SK-MEL-5 (cell line): ENCODE results near the gene ZFR2. TPM values are rescaled to one million over a fixed set of nuclear protein-coding genes. Genes with fewer than 3 reads are reported as not detected.
"Not testable (repeated sequence)": the region's sequence is repeated elsewhere in the genome, so short reads cannot be mapped to it uniquely, and the experiment has no call there.

Source experiments
- DNase-seq: peaks from one replicate; pipeline ENCODE4 v3.0.0-alpha.2; 2016; ENCODE audit warnings: low read depth, low spot score
- in situ Hi-C: cut with HindIII; loops from 2 replicates; pipeline ENCODE4 v1.10.0; 2016; ENCODE audit warnings: low sequenced_read_pairs, high pct_unique_total_duplicates, low pct_unique_long_range_greater_than_20kb
- small RNA-seq, 2 experiments: library from RNA; depleted of rRNA; stranded (forward); fragments of <200 nt; gene quantifications; one replicate each; pipeline ENCODE3, GENCODE V24; 2014
- total RNA-seq: library from RNA; depleted of rRNA; stranded (reverse); fragments of >200 nt; shearing (Covaris generic); gene quantifications from 2 replicates; pipeline ENCODE4 v1.2.3, GENCODE V29; 2014; rRNA removed

The ZFR2 gene
- total RNA-seq, 1 experiment from 2014 or later = 0.18 TPM

- in situ Hi-C loops = no loop called here
- DNase-seq = no peak
Observed at GRCh38 chr19:3759482-3760254, 109.2 kb downstream of the ZFR2 start.

- in situ Hi-C loops = not testable (repeated sequence)
Observed at GRCh38 chr19:3758297-3758696, 110.5 kb downstream of the ZFR2 start.

GRCh38 chr19:3757705-3758104, 111.1 kb downstream of the ZFR2 start:
- in situ Hi-C loops = not testable (repeated sequence)

More at GRCh38 chr19:3758297-3758696, 110.5 kb downstream of the ZFR2 start:
- not testable (repeated sequence) for DNase-seq

More at GRCh38 chr19:3757705-3758104, 111.1 kb downstream of the ZFR2 start:
- not testable (repeated sequence) for DNase-seq

Small RNAs within 50 kb of the gene (small RNA-seq; reads per million reads assigned to genes)
- 0 reads per million in 2 experiments for gene AC005777.1

Other genes with a start within 250 kb of the ZFR2 start
- 15.2 and 16.6 TPM in 2 replicates for gene CACTIN, start 242.2 kb downstream of the ZFR2 start, total RNA-seq
- 4.9 and 6.7 TPM in 2 replicates for gene PIP5K1C, start 168.6 kb downstream of the ZFR2 start, total RNA-seq
- gene TJP3, start 160.7 kb downstream of the ZFR2 start, total RNA-seq = 0.13 and 0.21 TPM in 2 replicates
- gene APBA3, start 107.3 kb downstream of the ZFR2 start, total RNA-seq = 10.5 and 16.7 TPM in 2 replicates
- gene MRPL54, start 106.4 kb downstream of the ZFR2 start, total RNA-seq = 31.0 and 33.8 TPM in 2 replicates
- not detected in 2 replicates for gene RAX2, start 96.8 kb downstream of the ZFR2 start, total RNA-seq
- 20.5 and 22.5 TPM in 2 replicates for gene MATK, start 82.7 kb downstream of the ZFR2 start, total RNA-seq
- not detected in 2 replicates for gene ATCAY, start 11.6 kb upstream of the ZFR2 start, total RNA-seq
- 1.2 and 2.5 TPM in 2 replicates for gene NMRK2, start 64.0 kb upstream of the ZFR2 start, total RNA-seq
- gene DAPK3, start 102.1 kb upstream of the ZFR2 start, total RNA-seq = 55.6 and 62.7 TPM in 2 replicates
- 1,726 and 1,742 TPM in 2 replicates for gene EEF2, start 116.4 kb upstream of the ZFR2 start, total RNA-seq
- 19.1 and 20.6 TPM in 2 replicates for gene PIAS4, start 138.7 kb upstream of the ZFR2 start, total RNA-seq
- 6.9 and 8.2 TPM in 2 replicates for gene ZBTB7A, start 197.9 kb upstream of the ZFR2 start, total RNA-seq